ENCODE measurements around the gene RIMBP2.

RIMBP2 gene

GRCh38 chr12:130508847-130509246 lies 207.3 kb downstream of the RIMBP2 start:
- no peak for DNase-seq
- Histone ChIP-seq H3K4me1 (ENCODE audit: control insufficient read depth, insufficient read depth, low read length, poor library complexity, severe bottlenecking) (no peaks in the 10 kb centered on the region), H3K27ac (ENCODE audit: insufficient read depth, low read length, poor library complexity, severe bottlenecking) (no peak overlapping the region), H3K4me3 (ENCODE audit: insufficient read depth, low read depth, low read length, poor library complexity, severe bottlenecking) (no peak overlapping the region), H3K36me3 (ENCODE audit: control insufficient read depth, insufficient read depth, low read length) (no peaks in the 10 kb centered on the region), H3K27me3 (replicated peaks; ENCODE audit: control insufficient read depth, insufficient read depth, low read length, poor library complexity, severe bottlenecking) (no peaks in the 10 kb centered on the region), H3K9me3 (ENCODE audit: control insufficient read depth, low read length) (no peaks in the 10 kb centered on the region)

- no peak overlapping the region for H3K4me3 ChIP-seq (ENCODE audit: insufficient read depth, low read depth, low read length, poor library complexity, severe bottlenecking)
- no peaks in the 10 kb centered on the region for H3K9me3 ChIP-seq (ENCODE audit: control insufficient read depth, low read length)
- no peak for DNase-seq
- H3K4me1 ChIP-seq (ENCODE audit: control insufficient read depth, insufficient read depth, low read length, poor library complexity, severe bottlenecking) = no peaks in the 10 kb centered on the region
- no peak overlapping the region for H3K27ac ChIP-seq (ENCODE audit: insufficient read depth, low read length, poor library complexity, severe bottlenecking)
- H3K27me3 ChIP-seq (replicated peaks; ENCODE audit: control insufficient read depth, insufficient read depth, low read length, poor library complexity, severe bottlenecking) = no peaks in the 10 kb centered on the region
- no peaks in the 10 kb centered on the region for H3K36me3 ChIP-seq (ENCODE audit: control insufficient read depth, insufficient read depth, low read length)
Measured at GRCh38 chr12:130508318-130508717, 207.8 kb downstream of the RIMBP2 start.

GRCh38 chr12:130506844-130507243 lies 209.3 kb downstream of the RIMBP2 start:
- no peaks in the 10 kb centered on the region for H3K36me3 ChIP-seq (ENCODE audit: control insufficient read depth, insufficient read depth, low read length)
- H3K27ac ChIP-seq (ENCODE audit: insufficient read depth, low read length, poor library complexity, severe bottlenecking) = no peak overlapping the region
- no peaks in the 10 kb centered on the region for H3K9me3 ChIP-seq (ENCODE audit: control insufficient read depth, low read length)
- no peak for DNase-seq
- no peaks in the 10 kb centered on the region for H3K27me3 ChIP-seq (replicated peaks; ENCODE audit: control insufficient read depth, insufficient read depth, low read length, poor library complexity, severe bottlenecking)
- H3K4me1 ChIP-seq (ENCODE audit: control insufficient read depth, insufficient read depth, low read length, poor library complexity, severe bottlenecking) = no peaks in the 10 kb centered on the region
- no peak overlapping the region for H3K4me3 ChIP-seq (ENCODE audit: insufficient read depth, low read depth, low read length, poor library complexity, severe bottlenecking)

GRCh38 chr12:130504840-130505175 lies 211.3 kb downstream of the RIMBP2 start:
- Histone ChIP-seq H3K9me3 (ENCODE audit: control insufficient read depth, low read length) (no peaks in the 10 kb centered on the region), H3K4me1 (ENCODE audit: control insufficient read depth, insufficient read depth, low read length, poor library complexity, severe bottlenecking) (no peaks in the 10 kb centered on the region), H3K36me3 (ENCODE audit: control insufficient read depth, insufficient read depth, low read length) (no peaks in the 10 kb centered on the region), H3K27me3 (replicated peaks; ENCODE audit: control insufficient read depth, insufficient read depth, low read length, poor library complexity, severe bottlenecking) (no peaks in the 10 kb centered on the region), H3K27ac (ENCODE audit: insufficient read depth, low read length, poor library complexity, severe bottlenecking) (no peak overlapping the region), H3K4me3 (ENCODE audit: insufficient read depth, low read depth, low read length, poor library complexity, severe bottlenecking) (no peak overlapping the region)
- DNase-seq = no peak

GRCh38 chr12:130504110-130504839 lies 211.8 kb downstream of the RIMBP2 start:
- Histone ChIP-seq H3K9me3 (ENCODE audit: control insufficient read depth, low read length) (no peaks in the 10 kb centered on the region), H3K4me1 (ENCODE audit: control insufficient read depth, insufficient read depth, low read length, poor library complexity, severe bottlenecking) (no peaks in the 10 kb centered on the region), H3K36me3 (ENCODE audit: control insufficient read depth, insufficient read depth, low read length) (no peaks in the 10 kb centered on the region), H3K27ac (ENCODE audit: insufficient read depth, low read length, poor library complexity, severe bottlenecking) (no peak overlapping the region), H3K4me3 (ENCODE audit: insufficient read depth, low read depth, low read length, poor library complexity, severe bottlenecking) (no peak overlapping the region), H3K27me3 (replicated peaks; ENCODE audit: control insufficient read depth, insufficient read depth, low read length, poor library complexity, severe bottlenecking) (no peaks in the 10 kb centered on the region)
- no peak for DNase-seq

GRCh38 chr12:130501821-130502220 lies 214.3 kb downstream of the RIMBP2 start:
- Histone ChIP-seq H3K4me3 (ENCODE audit: insufficient read depth, low read depth, low read length, poor library complexity, severe bottlenecking) (no peak overlapping the region), H3K36me3 (ENCODE audit: control insufficient read depth, insufficient read depth, low read length) (no peaks in the 10 kb centered on the region), H3K4me1 (ENCODE audit: control insufficient read depth, insufficient read depth, low read length, poor library complexity, severe bottlenecking) (no peaks in the 10 kb centered on the region), H3K27me3 (replicated peaks; ENCODE audit: control insufficient read depth, insufficient read depth, low read length, poor library complexity, severe bottlenecking) (no peaks in the 10 kb centered on the region), H3K27ac (ENCODE audit: insufficient read depth, low read length, poor library complexity, severe bottlenecking) (no peak overlapping the region), H3K9me3 (ENCODE audit: control insufficient read depth, low read length) (no peaks in the 10 kb centered on the region)
- DNase-seq = no peak

- Histone ChIP-seq H3K36me3 (ENCODE audit: control insufficient read depth, insufficient read depth, low read length) (no peaks in the 10 kb centered on the region), H3K9me3 (ENCODE audit: control insufficient read depth, low read length) (no peaks in the 10 kb centered on the region), H3K4me1 (ENCODE audit: control insufficient read depth, insufficient read depth, low read length, poor library complexity, severe bottlenecking) (no peaks in the 10 kb centered on the region), H3K27me3 (replicated peaks; ENCODE audit: control insufficient read depth, insufficient read depth, low read length, poor library complexity, severe bottlenecking) (no peaks in the 10 kb centered on the region), H3K4me3 (ENCODE audit: insufficient read depth, low read depth, low read length, poor library complexity, severe bottlenecking) (no peak overlapping the region), H3K27ac (ENCODE audit: insufficient read depth, low read length, poor library complexity, severe bottlenecking) (no peak overlapping the region)
- no peak for DNase-seq
Measured at GRCh38 chr12:130500835-130501330, 215.2 kb downstream of the RIMBP2 start.

- no peak overlapping the region for H3K4me3 ChIP-seq (ENCODE audit: insufficient read depth, low read depth, low read length, poor library complexity, severe bottlenecking)
- H3K27me3 ChIP-seq (replicated peaks; ENCODE audit: control insufficient read depth, insufficient read depth, low read length, poor library complexity, severe bottlenecking) = no peaks in the 10 kb centered on the region
- no peak overlapping the region for H3K27ac ChIP-seq (ENCODE audit: insufficient read depth, low read length, poor library complexity, severe bottlenecking)
- no peaks in the 10 kb centered on the region for H3K36me3 ChIP-seq (ENCODE audit: control insufficient read depth, insufficient read depth, low read length)
- no peak for DNase-seq
- no peaks in the 10 kb centered on the region for H3K4me1 ChIP-seq (ENCODE audit: control insufficient read depth, insufficient read depth, low read length, poor library complexity, severe bottlenecking)
- no peaks in the 10 kb centered on the region for H3K9me3 ChIP-seq (ENCODE audit: control insufficient read depth, low read length)
Measured at GRCh38 chr12:130499474-130499873, 216.6 kb downstream of the RIMBP2 start.

- no peaks in the 10 kb centered on the region for H3K9me3 ChIP-seq (ENCODE audit: control insufficient read depth, low read length)
- H3K4me3 ChIP-seq (ENCODE audit: insufficient read depth, low read depth, low read length, poor library complexity, severe bottlenecking) = no peak overlapping the region
- no peaks in the 10 kb centered on the region for H3K4me1 ChIP-seq (ENCODE audit: control insufficient read depth, insufficient read depth, low read length, poor library complexity, severe bottlenecking)
- H3K36me3 ChIP-seq (ENCODE audit: control insufficient read depth, insufficient read depth, low read length) = no peaks in the 10 kb centered on the region
- H3K27ac ChIP-seq (ENCODE audit: insufficient read depth, low read length, poor library complexity, severe bottlenecking) = no peak overlapping the region
- no peaks in the 10 kb centered on the region for H3K27me3 ChIP-seq (replicated peaks; ENCODE audit: control insufficient read depth, insufficient read depth, low read length, poor library complexity, severe bottlenecking)
- DNase-seq = no peak
Measured at GRCh38 chr12:130498589-130499385, 217.3 kb downstream of the RIMBP2 start.

GRCh38 chr12:130497991-130498390 lies 218.1 kb downstream of the RIMBP2 start:
- Histone ChIP-seq H3K4me1 (ENCODE audit: control insufficient read depth, insufficient read depth, low read length, poor library complexity, severe bottlenecking) (no peaks in the 10 kb centered on the region), H3K27ac (ENCODE audit: insufficient read depth, low read length, poor library complexity, severe bottlenecking) (no peak overlapping the region), H3K4me3 (ENCODE audit: insufficient read depth, low read depth, low read length, poor library complexity, severe bottlenecking) (no peak overlapping the region), H3K9me3 (ENCODE audit: control insufficient read depth, low read length) (no peaks in the 10 kb centered on the region), H3K36me3 (ENCODE audit: control insufficient read depth, insufficient read depth, low read length) (no peaks in the 10 kb centered on the region), H3K27me3 (replicated peaks; ENCODE audit: control insufficient read depth, insufficient read depth, low read length, poor library complexity, severe bottlenecking) (no peaks in the 10 kb centered on the region)
- no peak for DNase-seq
